A673 (cell line): ENCODE results near the gene CHAF1A.

Experiments used
- EZH2 ChIP-seq: fragments of 200-600 bp; sonication (generic); IDR thresholded peaks from 2 replicates; pipeline ENCODE4 v1.6.1; 2017; ENCODE audit warnings: borderline replicate concordance, low read depth, mild to moderate bottlenecking, mixed read lengths, antibody characterized with exemption, low read length; ENCODE audit not compliant: poor library complexity, severe bottlenecking
- TF ChIP-seq, protein P1 (sequence below): fragments of 300-800, 200-600 bp; sonication (generic); conservative IDR thresholded peaks from 2 replicates; pipeline ENCODE4 v1.5.1; 2017; ENCODE audit warnings: low read depth, mild to moderate bottlenecking, antibody characterized with exemption, low read length, moderate library complexity, mixed read lengths

DNA sequence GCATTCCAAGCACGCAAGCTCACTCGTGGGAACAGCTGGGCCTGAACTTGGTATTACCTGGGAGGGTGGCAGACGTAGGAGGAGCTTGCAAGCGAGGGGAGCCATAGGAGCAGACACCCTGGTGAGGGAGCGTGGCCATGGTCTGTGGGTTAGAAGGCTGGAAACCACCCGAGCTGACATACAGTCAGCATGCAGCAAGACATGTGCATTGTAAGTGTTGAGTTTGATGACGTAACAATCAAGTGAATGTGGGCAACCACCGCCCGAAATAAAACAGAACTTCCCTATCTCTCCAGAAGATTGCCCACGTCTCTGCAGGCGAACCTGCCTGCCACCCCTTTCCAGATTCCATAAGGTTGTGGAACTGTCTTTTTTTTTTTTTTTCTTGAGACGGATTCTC, 28.3 kb downstream of the CHAF1A start:
- TF ChIP-seq EZH2 = no peak
- TF ChIP-seq, protein P1, sequence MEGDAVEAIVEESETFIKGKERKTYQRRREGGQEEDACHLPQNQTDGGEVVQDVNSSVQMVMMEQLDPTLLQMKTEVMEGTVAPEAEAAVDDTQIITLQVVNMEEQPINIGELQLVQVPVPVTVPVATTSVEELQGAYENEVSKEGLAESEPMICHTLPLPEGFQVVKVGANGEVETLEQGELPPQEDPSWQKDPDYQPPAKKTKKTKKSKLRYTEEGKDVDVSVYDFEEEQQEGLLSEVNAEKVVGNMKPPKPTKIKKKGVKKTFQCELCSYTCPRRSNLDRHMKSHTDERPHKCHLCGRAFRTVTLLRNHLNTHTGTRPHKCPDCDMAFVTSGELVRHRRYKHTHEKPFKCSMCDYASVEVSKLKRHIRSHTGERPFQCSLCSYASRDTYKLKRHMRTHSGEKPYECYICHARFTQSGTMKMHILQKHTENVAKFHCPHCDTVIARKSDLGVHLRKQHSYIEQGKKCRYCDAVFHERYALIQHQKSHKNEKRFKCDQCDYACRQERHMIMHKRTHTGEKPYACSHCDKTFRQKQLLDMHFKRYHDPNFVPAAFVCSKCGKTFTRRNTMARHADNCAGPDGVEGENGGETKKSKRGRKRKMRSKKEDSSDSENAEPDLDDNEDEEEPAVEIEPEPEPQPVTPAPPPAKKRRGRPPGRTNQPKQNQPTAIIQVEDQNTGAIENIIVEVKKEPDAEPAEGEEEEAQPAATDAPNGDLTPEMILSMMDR = no peak
